Stimulated activated CD4-positive, alpha-beta T cell treated with anti-CD3 and anti-CD28 coated beads, Interleukin-1b, Interleukin-23, amount 100 ng/mL, for 48 hours (primary cell): ENCODE results near the gene HPS4.

Experiments used
- DNase-seq: peaks from one replicate; pipeline ENCODE4 v3.0.0-alpha.2; 2020

Gene HPS4

DNA sequence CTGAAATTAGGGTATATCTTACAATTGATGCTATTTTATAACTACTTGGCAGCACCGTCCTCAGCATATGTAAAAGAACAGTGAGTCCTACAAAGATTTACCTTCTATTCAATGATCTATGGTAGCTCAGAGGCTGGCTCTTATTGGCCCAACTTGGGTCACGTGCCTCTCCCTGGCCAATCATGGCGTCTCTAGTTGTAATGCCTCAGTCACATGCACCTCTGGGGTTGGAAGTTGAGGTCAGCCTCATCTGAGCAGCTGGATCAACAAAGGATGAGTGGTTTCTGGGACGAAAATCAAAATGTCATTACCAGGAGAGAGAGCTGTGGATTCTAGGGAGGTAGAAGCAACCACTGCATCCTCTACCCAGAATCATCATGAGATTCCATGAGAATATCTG lies 77.5 kb downstream of the HPS4 start:
- no peak for DNase-seq

DNA sequence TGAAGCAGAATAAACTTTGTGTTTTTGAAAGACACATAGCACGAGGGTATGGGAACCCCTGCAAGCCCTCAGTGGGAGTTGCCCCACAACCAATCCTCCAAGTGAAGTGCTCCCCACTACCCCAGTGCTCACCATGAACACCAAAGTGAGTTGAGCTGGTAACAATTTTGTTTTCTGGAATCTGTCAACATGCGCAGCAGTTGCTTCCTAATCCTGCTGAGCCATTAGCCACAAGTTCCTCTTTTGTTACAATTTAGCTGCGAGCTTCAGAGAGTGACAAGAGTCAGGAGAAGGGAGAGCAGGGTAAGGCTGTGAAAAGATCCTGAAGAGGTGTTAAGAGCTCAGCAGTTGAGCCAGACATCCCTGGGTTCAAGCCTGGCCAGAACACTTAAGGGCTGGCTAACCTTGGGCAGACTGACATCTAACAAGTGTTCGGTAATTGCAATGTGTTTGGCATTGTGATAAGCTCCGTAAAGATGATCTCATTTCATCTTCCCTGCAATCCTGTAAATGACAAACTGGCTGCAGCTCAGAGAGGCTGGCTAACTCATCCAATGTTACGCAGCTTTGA lies 78.6 kb downstream of the HPS4 start:
- DNase-seq: no peak

DNA sequence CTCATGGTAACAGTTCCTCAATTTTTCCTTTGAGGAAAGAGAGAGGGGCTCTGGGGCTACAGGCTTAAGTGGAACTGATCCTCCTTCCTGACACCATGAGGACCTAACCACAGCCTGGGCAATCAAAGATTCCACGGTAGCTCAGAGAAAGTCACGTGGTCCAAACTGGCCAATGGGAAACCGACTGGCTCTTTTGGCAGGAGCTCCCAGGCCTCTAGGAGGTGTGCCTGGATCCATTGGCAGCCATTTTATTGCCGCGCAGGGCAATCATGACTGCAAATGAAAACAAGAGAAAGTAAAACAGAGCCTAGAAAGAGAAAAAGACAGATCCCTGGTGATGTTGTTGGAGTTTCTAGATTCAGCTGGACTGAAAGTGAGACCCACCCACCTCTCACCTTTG lies 81.9 kb downstream of the HPS4 start:
- no peak for DNase-seq
